ENCODE results near the gene OPN5. TPM values are rescaled to one million over a fixed set of nuclear protein-coding genes. Genes with fewer than 3 reads are reported as not detected.

The OPN5 gene
- total and polyA plus RNA-seq, 2 donors (not counting 1 experiment from before 2014, with no cell fraction given) = not detected

- no peak overlapping the region for H3K4me2 ChIP-seq (ENCODE audit: extremely low read depth, insufficient read depth, low read length)
- no peak for TF ChIP-seq EZH2 (IDR thresholded peaks at IDR 0.05; ENCODE audit: low read length, missing control alignments)
- TF ChIP-seq CTCF (conservative IDR thresholded peaks at IDR 0.05 in 1 of 2, IDR thresholded peaks at IDR 0.05 in 1 of 2; ENCODE audit: low read depth in 1 of 2, low read length in 2 of 2) = no peak
- no peaks in the 10 kb centered on the region for H3K79me2 ChIP-seq (ENCODE audit: control insufficient read depth, insufficient read depth, low read length)
These were observed 32.1 kb upstream of the OPN5 start for GRCh38 chr6:47749757-47750156.

GRCh38 chr6:47752801-47753200, 29.0 kb upstream of the OPN5 start:
- Histone ChIP-seq H3K4me3 (replicated peaks in 1 of 4; ENCODE audit: control extremely low read depth in 1 of 4, insufficient read depth in 1 of 4, low read depth in 3 of 4, low read length in 4 of 4) (no peak overlapping the region), H2AFZ (ENCODE audit: low read length) (no peak overlapping the region), H3K27ac (ENCODE audit: insufficient read depth, low read length) (no peak overlapping the region), H3K9me3 (ENCODE audit: control insufficient read depth, insufficient read depth, low read depth, low read length) (no peaks in the 10 kb centered on the region), H4K20me1 (ENCODE audit: control insufficient read depth, extremely low read depth, insufficient read depth, low read length) (no peaks in the 10 kb centered on the region), H3K36me3 (ENCODE audit: control insufficient read depth, insufficient read depth, low read length) (no peaks in the 10 kb centered on the region), H3K4me1 (ENCODE audit: control insufficient read depth, extremely low read depth, insufficient read depth, low read length) (no peaks in the 10 kb centered on the region), H3K79me2 (ENCODE audit: control insufficient read depth, insufficient read depth, low read length) (no peaks in the 10 kb centered on the region), H3K4me2 (ENCODE audit: extremely low read depth, insufficient read depth, low read length) (no peak overlapping the region), H3K9ac (ENCODE audit: insufficient read depth, low read length) (no peak overlapping the region), H3K27me3 (ENCODE audit: control insufficient read depth, insufficient read depth, low read length) (no peaks in the 10 kb centered on the region)
- DNase-seq (ENCODE audit: low read depth in 2 of 2) = peak in 1 of 2 donors; percentile 54
- no peak for TF ChIP-seq EZH2 (IDR thresholded peaks at IDR 0.05; ENCODE audit: low read length, missing control alignments)
- TF ChIP-seq CTCF (conservative IDR thresholded peaks at IDR 0.05 in 1 of 2, IDR thresholded peaks at IDR 0.05 in 1 of 2; ENCODE audit: low read depth in 1 of 2, low read length in 2 of 2) = no peak

More at GRCh38 chr6:47749757-47750156, 32.1 kb upstream of the OPN5 start:
- Histone ChIP-seq H3K27ac (ENCODE audit: insufficient read depth, low read length) (no peak overlapping the region), H3K9ac (ENCODE audit: insufficient read depth, low read length) (no peak overlapping the region), H2AFZ (ENCODE audit: low read length) (no peak overlapping the region), H4K20me1 (ENCODE audit: control insufficient read depth, extremely low read depth, insufficient read depth, low read length) (no peaks in the 10 kb centered on the region), H3K4me1 (ENCODE audit: control insufficient read depth, extremely low read depth, insufficient read depth, low read length) (no peaks in the 10 kb centered on the region), H3K4me3 (replicated peaks in 1 of 4; ENCODE audit: control extremely low read depth in 1 of 4, insufficient read depth in 1 of 4, low read depth in 3 of 4, low read length in 4 of 4) (no peak overlapping the region), H3K36me3 (ENCODE audit: control insufficient read depth, insufficient read depth, low read length) (no peaks in the 10 kb centered on the region), H3K9me3 (ENCODE audit: control insufficient read depth, insufficient read depth, low read depth, low read length) (no peaks in the 10 kb centered on the region), H3K27me3 (ENCODE audit: control insufficient read depth, insufficient read depth, low read length) (no peaks in the 10 kb centered on the region)
- no peak for DNase-seq (ENCODE audit: low read depth in 2 of 2)

- no peak overlapping the region for H3K4me2 ChIP-seq (ENCODE audit: extremely low read depth, insufficient read depth, low read length)
- H3K4me1 ChIP-seq (ENCODE audit: control insufficient read depth, extremely low read depth, insufficient read depth, low read length) = no peaks in the 10 kb centered on the region
- no peak overlapping the region for H3K4me3 ChIP-seq (replicated peaks in 1 of 4; ENCODE audit: control extremely low read depth in 1 of 4, insufficient read depth in 1 of 4, low read depth in 3 of 4, low read length in 4 of 4)
- no peaks in the 10 kb centered on the region for H3K27me3 ChIP-seq (ENCODE audit: control insufficient read depth, insufficient read depth, low read length)
- H4K20me1 ChIP-seq (ENCODE audit: control insufficient read depth, extremely low read depth, insufficient read depth, low read length) = no peaks in the 10 kb centered on the region
- no peaks in the 10 kb centered on the region for H3K9me3 ChIP-seq (ENCODE audit: control insufficient read depth, insufficient read depth, low read depth, low read length)
- H3K79me2 ChIP-seq (ENCODE audit: control insufficient read depth, insufficient read depth, low read length) = no peaks in the 10 kb centered on the region
- TF ChIP-seq EZH2 (IDR thresholded peaks at IDR 0.05; ENCODE audit: low read length, missing control alignments) (no peak), CTCF (conservative IDR thresholded peaks at IDR 0.05 in 1 of 2, IDR thresholded peaks at IDR 0.05 in 1 of 2; ENCODE audit: low read depth in 1 of 2, low read length in 2 of 2) (no peak)
- no peak overlapping the region for H3K27ac ChIP-seq (ENCODE audit: insufficient read depth, low read length)
- DNase-seq (ENCODE audit: low read depth in 2 of 2) = peak in 1 of 2 donors; percentile 40
- no peaks in the 10 kb centered on the region for H3K36me3 ChIP-seq (ENCODE audit: control insufficient read depth, insufficient read depth, low read length)
- H2AFZ ChIP-seq (ENCODE audit: low read length) = no peak overlapping the region
- no peak overlapping the region for H3K9ac ChIP-seq (ENCODE audit: insufficient read depth, low read length)
These were observed 22.5 kb upstream of the OPN5 start for GRCh38 chr6:47759364-47759763.

Data from fibroblast of lung (primary cell).